PC-3 (cell line): ENCODE results near the gene SCCPDH.
A peak's percentile ranks its signal among the peaks of the same experiment; 100 is the strongest.

Source experiments
- EZH2 ChIP-seq: fragments of 300-600 bp; sonication (generic); IDR thresholded peaks from one replicate; pipeline ENCODE4 v1.6.1; 2017; ENCODE audit warnings: antibody characterized with exemption, mild to moderate bottlenecking, low read length; ENCODE audit not compliant: unreplicated experiment
- TF ChIP-seq, protein P1 (sequence below): fragments of 300-600 bp; sonication (generic); conservative IDR thresholded peaks from 2 replicates; pipeline ENCODE4 v1.5.1; 2017; ENCODE audit warnings: antibody characterized with exemption, low read depth, mild to moderate bottlenecking, low read length

- TF ChIP-seq, protein P1, sequence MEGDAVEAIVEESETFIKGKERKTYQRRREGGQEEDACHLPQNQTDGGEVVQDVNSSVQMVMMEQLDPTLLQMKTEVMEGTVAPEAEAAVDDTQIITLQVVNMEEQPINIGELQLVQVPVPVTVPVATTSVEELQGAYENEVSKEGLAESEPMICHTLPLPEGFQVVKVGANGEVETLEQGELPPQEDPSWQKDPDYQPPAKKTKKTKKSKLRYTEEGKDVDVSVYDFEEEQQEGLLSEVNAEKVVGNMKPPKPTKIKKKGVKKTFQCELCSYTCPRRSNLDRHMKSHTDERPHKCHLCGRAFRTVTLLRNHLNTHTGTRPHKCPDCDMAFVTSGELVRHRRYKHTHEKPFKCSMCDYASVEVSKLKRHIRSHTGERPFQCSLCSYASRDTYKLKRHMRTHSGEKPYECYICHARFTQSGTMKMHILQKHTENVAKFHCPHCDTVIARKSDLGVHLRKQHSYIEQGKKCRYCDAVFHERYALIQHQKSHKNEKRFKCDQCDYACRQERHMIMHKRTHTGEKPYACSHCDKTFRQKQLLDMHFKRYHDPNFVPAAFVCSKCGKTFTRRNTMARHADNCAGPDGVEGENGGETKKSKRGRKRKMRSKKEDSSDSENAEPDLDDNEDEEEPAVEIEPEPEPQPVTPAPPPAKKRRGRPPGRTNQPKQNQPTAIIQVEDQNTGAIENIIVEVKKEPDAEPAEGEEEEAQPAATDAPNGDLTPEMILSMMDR, result peak; percentile 42
- no peak for TF ChIP-seq EZH2
Measured at GRCh38 chr1:246809473-246809872, 85.3 kb downstream of the SCCPDH start.
